Measurements from ENCODE around the gene GLRX3.

GLRX3 gene

DNA sequence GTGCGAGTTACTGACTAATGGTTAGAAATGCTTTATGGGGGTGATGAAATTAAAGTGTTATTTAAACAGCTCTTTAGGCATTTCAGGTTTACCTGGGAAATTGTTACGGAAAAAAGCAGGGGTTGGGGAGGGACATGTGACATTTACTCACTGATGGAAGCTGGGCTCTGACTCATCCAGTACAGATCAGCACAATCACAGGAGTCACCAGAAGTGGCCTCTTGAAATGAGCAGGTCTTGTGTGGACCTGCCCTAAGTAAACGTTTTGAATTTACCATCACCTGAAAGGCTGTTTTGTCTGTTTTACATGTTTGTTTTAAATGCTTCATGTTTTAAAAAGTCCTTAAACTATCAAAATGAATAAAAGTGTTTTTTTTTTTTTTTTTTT, 2.3 kb downstream of the GLRX3 start:
- no peak for DNase-seq (ENCODE audit: low spot score)
- TF ChIP-seq, protein P1, sequence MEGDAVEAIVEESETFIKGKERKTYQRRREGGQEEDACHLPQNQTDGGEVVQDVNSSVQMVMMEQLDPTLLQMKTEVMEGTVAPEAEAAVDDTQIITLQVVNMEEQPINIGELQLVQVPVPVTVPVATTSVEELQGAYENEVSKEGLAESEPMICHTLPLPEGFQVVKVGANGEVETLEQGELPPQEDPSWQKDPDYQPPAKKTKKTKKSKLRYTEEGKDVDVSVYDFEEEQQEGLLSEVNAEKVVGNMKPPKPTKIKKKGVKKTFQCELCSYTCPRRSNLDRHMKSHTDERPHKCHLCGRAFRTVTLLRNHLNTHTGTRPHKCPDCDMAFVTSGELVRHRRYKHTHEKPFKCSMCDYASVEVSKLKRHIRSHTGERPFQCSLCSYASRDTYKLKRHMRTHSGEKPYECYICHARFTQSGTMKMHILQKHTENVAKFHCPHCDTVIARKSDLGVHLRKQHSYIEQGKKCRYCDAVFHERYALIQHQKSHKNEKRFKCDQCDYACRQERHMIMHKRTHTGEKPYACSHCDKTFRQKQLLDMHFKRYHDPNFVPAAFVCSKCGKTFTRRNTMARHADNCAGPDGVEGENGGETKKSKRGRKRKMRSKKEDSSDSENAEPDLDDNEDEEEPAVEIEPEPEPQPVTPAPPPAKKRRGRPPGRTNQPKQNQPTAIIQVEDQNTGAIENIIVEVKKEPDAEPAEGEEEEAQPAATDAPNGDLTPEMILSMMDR (IDR thresholded peaks at IDR 0.05; ENCODE audit: borderline replicate concordance, control extremely low read depth, extremely low read depth, insufficient read depth, missing control alignments): no peak
- in situ Hi-C loops (cut with MboI; ENCODE audit: low sequenced_read_pairs, unreplicated experiment): no loop called here

- in situ Hi-C loops (cut with MboI; ENCODE audit: low sequenced_read_pairs, unreplicated experiment): no loop called here
- TF ChIP-seq, protein P1 (IDR thresholded peaks at IDR 0.05; ENCODE audit: borderline replicate concordance, control extremely low read depth, extremely low read depth, insufficient read depth, missing control alignments): no peak
- DNase-seq (ENCODE audit: low spot score): no peak
Measured at GRCh38 chr10:130140425-130140824, 4.2 kb downstream of the GLRX3 start.

DNA sequence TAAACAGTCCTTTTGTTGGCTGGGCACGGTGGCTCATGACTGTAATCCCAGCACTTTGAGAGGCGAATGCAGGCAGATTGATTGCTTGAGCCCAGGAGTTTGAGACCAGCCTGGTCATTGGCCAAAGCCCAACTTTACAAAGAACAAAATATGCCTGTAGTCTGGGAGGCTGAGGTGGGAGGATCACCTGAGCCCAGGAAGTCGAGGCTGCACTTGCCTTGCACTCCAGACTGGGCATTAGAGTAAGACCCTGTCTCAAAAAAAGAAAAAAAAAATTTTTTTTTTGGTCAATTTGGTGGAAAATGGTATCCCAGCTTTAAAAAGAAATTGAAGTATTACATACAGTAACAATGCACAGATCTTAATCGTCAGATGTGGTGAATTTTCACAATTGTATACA, 4.8 kb downstream of the GLRX3 start:
- in situ Hi-C loops (cut with MboI; ENCODE audit: low sequenced_read_pairs, unreplicated experiment): no loop called here
- TF ChIP-seq, protein P1 (IDR thresholded peaks at IDR 0.05; ENCODE audit: borderline replicate concordance, control extremely low read depth, extremely low read depth, insufficient read depth, missing control alignments): no peak

GRCh38 chr10:130141460-130141859, 5.3 kb downstream of the GLRX3 start:
- in situ Hi-C loops (cut with MboI; ENCODE audit: low sequenced_read_pairs, unreplicated experiment): no loop called here
- DNase-seq (ENCODE audit: low spot score): no peak
- TF ChIP-seq, protein P1 (IDR thresholded peaks at IDR 0.05; ENCODE audit: borderline replicate concordance, control extremely low read depth, extremely low read depth, insufficient read depth, missing control alignments): no peak

More for the DNA sequence above, 4.8 kb downstream of the GLRX3 start:
- DNase-seq (ENCODE audit: low spot score): no peak

DNA sequence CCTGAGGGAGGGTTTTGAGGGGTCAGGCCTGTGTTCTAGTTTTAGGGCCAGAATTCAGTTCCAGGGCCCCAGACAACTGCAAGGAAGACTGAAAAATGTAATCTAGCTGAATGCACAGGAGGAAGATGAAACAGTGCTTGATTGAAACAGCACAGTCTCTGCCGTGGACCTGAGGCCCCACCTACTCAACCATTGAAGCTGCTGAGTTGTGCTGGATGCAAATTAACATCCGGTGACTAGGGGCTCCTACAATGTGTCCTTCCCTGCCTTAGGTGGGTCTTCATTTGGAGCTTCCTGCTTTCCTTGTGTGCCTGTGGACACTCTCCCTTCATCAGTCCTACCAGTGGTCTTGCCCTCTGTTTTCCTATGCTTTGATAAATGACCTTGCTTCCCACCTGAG, 5.7 kb downstream of the GLRX3 start:
- in situ Hi-C loops (cut with MboI; ENCODE audit: low sequenced_read_pairs, unreplicated experiment): no loop called here
- peak; percentile 53 for DNase-seq (ENCODE audit: low spot score)
- TF ChIP-seq, protein P1 (IDR thresholded peaks at IDR 0.05; ENCODE audit: borderline replicate concordance, control extremely low read depth, extremely low read depth, insufficient read depth, missing control alignments): no peak

- in situ Hi-C loops (cut with MboI; ENCODE audit: low sequenced_read_pairs, unreplicated experiment): no loop called here
- TF ChIP-seq, protein P1 (IDR thresholded peaks at IDR 0.05; ENCODE audit: borderline replicate concordance, control extremely low read depth, extremely low read depth, insufficient read depth, missing control alignments): no peak
- DNase-seq (ENCODE audit: low spot score): no peak
Measured at GRCh38 chr10:130146042-130146441, 9.9 kb downstream of the GLRX3 start.

Data from GM13976 (cell line).